Left ventricle myocardium inferior (tissue), 1 donor: ENCODE data around the gene PDZD2. TPM values are rescaled to one million over a fixed set of nuclear protein-coding genes. Genes with fewer than 3 reads are reported as not detected.

Experiments used
- DNase-seq: peaks from one replicate; pipeline ENCODE4 v3.0.0-alpha.2; 2020
- H3K27ac ChIP-seq: fragments of 200-600 bp; replicated peaks from 2 replicates; pipeline ENCODE4 v1.8.0; 2021
- H3K27me3 ChIP-seq: fragments of 200-600 bp; 2 replicates; pipeline ENCODE4 v1.8.0; 2021; ENCODE audit warnings: low read depth
- H3K36me3 ChIP-seq: fragments of 200-600 bp; 2 replicates; pipeline ENCODE4 v1.8.0; 2021
- H3K4me1 ChIP-seq: fragments of 200-600 bp; 2 replicates; pipeline ENCODE4 v1.8.0; 2021
- H3K4me3 ChIP-seq: fragments of 200-600 bp; 2 replicates; pipeline ENCODE4 v1.8.0; 2021; ENCODE audit warnings: mild to moderate bottlenecking, moderate library complexity
- H3K9me3 ChIP-seq: fragments of 200-600 bp; replicated peaks from 2 replicates; pipeline ENCODE4 v1.8.0; 2021
- CTCF ChIP-seq: fragments of 200-600 bp; IDR thresholded peaks from 2 replicates; pipeline ENCODE4 v1.8.0; 2021; ENCODE audit warnings: antibody characterized with exemption, mild to moderate bottlenecking, borderline replicate concordance
- intact Hi-C: fragments of 100-400 bp; cut with micrococcal nuclease; formaldehyde crosslinking; loops from one replicate; pipeline ENCODE4 v1.11.0; 2022
- total RNA-seq: library from RNA; stranded (reverse); fragmentation: NEBNext Ultra II Directional; extraction: Animal tissue kit (Norgen Biotek cat#: 25700); gene quantifications from one replicate; pipeline ENCODE4 v1.2.1, GENCODE V29; 2021
- donor health status: DM: no; HTN: yes; CAD: no; lungs with severe emphysema.

Gene PDZD2
- total RNA-seq, 1 donor from 2014 or later = 120 TPM

GRCh38 chr5:31751610-31752009 is 112.7 kb downstream of the PDZD2 start:
- H3K4me1 ChIP-seq = peaks cover 53% of the 10 kb centered on the region
- H3K27ac ChIP-seq = no peak overlapping the region
- H3K36me3 ChIP-seq = no peaks in the 10 kb centered on the region
- H3K9me3 ChIP-seq = no peaks in the 10 kb centered on the region
- intact Hi-C loops = no loop called here
- DNase-seq = no peak
- H3K27me3 ChIP-seq = no peaks in the 10 kb centered on the region
- TF ChIP-seq CTCF = no peak
- H3K4me3 ChIP-seq = no peak overlapping the region

GRCh38 chr5:31753700-31754357 is 114.9 kb downstream of the PDZD2 start:
- H3K36me3 ChIP-seq = no peaks in the 10 kb centered on the region
- no peak for DNase-seq
- no peak overlapping the region for H3K4me3 ChIP-seq
- H3K4me1 ChIP-seq = peaks cover 46% of the 10 kb centered on the region
- TF ChIP-seq CTCF = no peak
- no peaks in the 10 kb centered on the region for H3K9me3 ChIP-seq
- no peaks in the 10 kb centered on the region for H3K27me3 ChIP-seq
- intact Hi-C loops = no loop called here
- H3K27ac ChIP-seq = no peak overlapping the region

- no peaks in the 10 kb centered on the region for H3K27me3 ChIP-seq
- peaks cover 46% of the 10 kb centered on the region for H3K4me1 ChIP-seq
- no peak for TF ChIP-seq CTCF
- no peak for DNase-seq
- intact Hi-C loops = no loop called here
- H3K27ac ChIP-seq = no peak overlapping the region
- no peaks in the 10 kb centered on the region for H3K36me3 ChIP-seq
- H3K9me3 ChIP-seq = no peaks in the 10 kb centered on the region
- no peak overlapping the region for H3K4me3 ChIP-seq
Measured at GRCh38 chr5:31754358-31754704, 115.4 kb downstream of the PDZD2 start.

- Histone ChIP-seq H3K4me3 (no peak overlapping the region), H3K4me1 (peaks cover 46% of the 10 kb centered on the region), H3K36me3 (no peaks in the 10 kb centered on the region), H3K9me3 (no peaks in the 10 kb centered on the region), H3K27ac (no peak overlapping the region), H3K27me3 (no peaks in the 10 kb centered on the region)
- intact Hi-C loops = no loop called here
- DNase-seq = no peak
- no peak for TF ChIP-seq CTCF
Measured at GRCh38 chr5:31754741-31755675, 116.1 kb downstream of the PDZD2 start.

GRCh38 chr5:31755676-31756230 is 116.8 kb downstream of the PDZD2 start:
- Histone ChIP-seq H3K27me3 (no peaks in the 10 kb centered on the region), H3K4me3 (no peak overlapping the region), H3K4me1 (peaks cover 48% of the 10 kb centered on the region), H3K36me3 (no peaks in the 10 kb centered on the region), H3K9me3 (no peaks in the 10 kb centered on the region), H3K27ac (no peak overlapping the region)
- TF ChIP-seq CTCF = no peak
- intact Hi-C loops = no loop called here
- no peak for DNase-seq
